ENCODE data around the gene SLC22A23.

Gene SLC22A23

DNA sequence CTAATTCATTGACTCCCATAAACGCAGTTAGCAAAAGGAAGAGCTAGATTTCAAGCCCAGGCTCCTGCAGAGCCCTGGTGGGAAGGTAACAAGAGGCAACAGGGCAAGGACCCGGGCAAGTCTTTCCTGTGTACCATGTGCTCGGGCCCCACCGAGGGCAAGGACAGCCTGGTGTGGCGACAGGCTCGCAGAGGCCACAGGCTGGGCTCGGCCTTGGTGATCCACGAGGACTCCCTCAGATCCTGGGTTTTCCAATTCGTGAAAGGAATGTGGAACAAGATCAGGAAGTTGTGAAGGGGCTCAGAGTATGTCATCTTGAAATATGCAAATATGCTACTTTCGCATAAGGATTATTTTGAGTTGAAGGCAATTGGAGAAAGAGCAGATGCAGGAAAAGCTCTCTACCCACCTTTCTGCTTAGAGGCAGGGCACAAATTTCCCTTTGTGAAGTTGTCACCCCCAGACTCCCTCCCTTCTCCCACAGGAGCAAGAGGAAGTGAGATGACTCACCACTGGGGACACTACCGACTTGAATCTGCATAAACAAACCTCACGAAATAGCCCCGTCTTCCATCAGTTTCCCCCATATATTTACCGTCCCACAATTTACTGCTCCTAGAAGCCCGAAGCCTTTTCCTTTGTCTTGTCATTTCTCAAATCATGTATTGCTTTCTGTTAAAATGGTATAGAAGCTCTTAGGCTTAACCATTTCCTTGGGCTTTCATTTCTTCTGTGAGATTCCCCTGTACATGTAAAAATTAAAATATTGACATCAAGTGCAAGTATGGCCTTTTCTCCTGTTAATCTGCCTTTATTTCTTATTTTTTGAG is 119.1 kb downstream of the SLC22A23 start:
- Histone ChIP-seq H3K9me3 (ENCODE audit: control insufficient read depth, insufficient read depth, low read depth, low read length) (no peaks in the 10 kb centered on the region), H3K4me1 (ENCODE audit: control insufficient read depth, insufficient read depth, low read length) (peaks cover 39% of the 10 kb centered on the region), H3K4me3 (ENCODE audit: low read depth, low read length) (no peak overlapping the region), H3K27ac (ENCODE audit: extremely low read depth, low read depth, low read length) (no peak overlapping the region; the same call in 1 of the 2 replicates), H3K36me3 (ENCODE audit: control insufficient read depth in 2 of 2, insufficient read depth in 1 of 2, low read length in 2 of 2) (no peaks in the 10 kb centered on the region)
- CTCF ChIA-PET = interaction anchor here (0.7 to 1.7 kb wide), 11 partner anchors 9 to 661 kb away, joined by 3 to 5 read pairs (median 4); no protein-coding TSS in a partner anchor
- POLR2A ChIA-PET = interaction anchor here (0.6 kb wide), 1 partner anchor 854 kb away, joined by 3 read pairs; no protein-coding TSS in a partner anchor
- TF ChIP-seq ZFHX2 (tag by site-specific recombination; conservative IDR thresholded peaks at IDR 0.05) (peak; percentile 31; the same call in 1 of the 2 replicates), GFI1B (tag by site-specific recombination; IDR thresholded peaks at IDR 0.05) (no peak), ZNF24 (tag by site-specific recombination; IDR thresholded peaks at IDR 0.05) (no peak), EGR2 (tag by site-specific recombination; IDR thresholded peaks at IDR 0.05; ENCODE audit: low read depth) (peak; percentile 29; the same call in 1 of the 2 replicates), OSR2 (tag by site-specific recombination; IDR thresholded peaks at IDR 0.05) (peak; percentile 83), ZNF37A (tag by site-specific recombination; IDR thresholded peaks at IDR 0.05) (no peak), WT1 (tag by site-specific recombination; IDR thresholded peaks at IDR 0.05) (peak; percentile 52), IKZF3 (tag by site-specific recombination; IDR thresholded peaks at IDR 0.05) (peak; percentile 56), ZSCAN23 (tag by site-specific recombination; IDR thresholded peaks at IDR 0.05) (no peak), ZBTB8A (tag by site-specific recombination; IDR thresholded peaks at IDR 0.05) (no peak), ZNF155 (tag by site-specific recombination; IDR thresholded peaks at IDR 0.05) (no peak), HOXC10 (CRISPR knock-in tag; IDR thresholded peaks at IDR 0.05) (no peak)
- TF ChIP-seq, protein P1, sequence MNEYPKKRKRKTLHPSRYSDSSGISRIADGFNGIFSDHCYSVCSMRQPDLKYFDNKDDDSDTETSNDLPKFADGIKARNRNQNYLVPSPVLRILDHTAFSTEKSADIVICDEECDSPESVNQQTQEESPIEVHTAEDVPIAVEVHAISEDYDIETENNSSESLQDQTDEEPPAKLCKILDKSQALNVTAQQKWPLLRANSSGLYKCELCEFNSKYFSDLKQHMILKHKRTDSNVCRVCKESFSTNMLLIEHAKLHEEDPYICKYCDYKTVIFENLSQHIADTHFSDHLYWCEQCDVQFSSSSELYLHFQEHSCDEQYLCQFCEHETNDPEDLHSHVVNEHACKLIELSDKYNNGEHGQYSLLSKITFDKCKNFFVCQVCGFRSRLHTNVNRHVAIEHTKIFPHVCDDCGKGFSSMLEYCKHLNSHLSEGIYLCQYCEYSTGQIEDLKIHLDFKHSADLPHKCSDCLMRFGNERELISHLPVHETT (tag by site-specific recombination; IDR thresholded peaks at IDR 0.05) = 0 out of 2 replicates have a peak, but pooled peaks have one; percentile 22
- TF ChIP-seq, protein P2, sequence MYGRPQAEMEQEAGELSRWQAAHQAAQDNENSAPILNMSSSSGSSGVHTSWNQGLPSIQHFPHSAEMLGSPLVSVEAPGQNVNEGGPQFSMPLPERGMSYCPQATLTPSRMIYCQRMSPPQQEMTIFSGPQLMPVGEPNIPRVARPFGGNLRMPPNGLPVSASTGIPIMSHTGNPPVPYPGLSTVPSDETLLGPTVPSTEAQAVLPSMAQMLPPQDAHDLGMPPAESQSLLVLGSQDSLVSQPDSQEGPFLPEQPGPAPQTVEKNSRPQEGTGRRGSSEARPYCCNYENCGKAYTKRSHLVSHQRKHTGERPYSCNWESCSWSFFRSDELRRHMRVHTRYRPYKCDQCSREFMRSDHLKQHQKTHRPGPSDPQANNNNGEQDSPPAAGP (tag by site-specific recombination; IDR thresholded peaks at IDR 0.05) = 0 out of 2 replicates have a peak, but pooled peaks have one; percentile 37
- TF ChIP-seq, protein P3, sequence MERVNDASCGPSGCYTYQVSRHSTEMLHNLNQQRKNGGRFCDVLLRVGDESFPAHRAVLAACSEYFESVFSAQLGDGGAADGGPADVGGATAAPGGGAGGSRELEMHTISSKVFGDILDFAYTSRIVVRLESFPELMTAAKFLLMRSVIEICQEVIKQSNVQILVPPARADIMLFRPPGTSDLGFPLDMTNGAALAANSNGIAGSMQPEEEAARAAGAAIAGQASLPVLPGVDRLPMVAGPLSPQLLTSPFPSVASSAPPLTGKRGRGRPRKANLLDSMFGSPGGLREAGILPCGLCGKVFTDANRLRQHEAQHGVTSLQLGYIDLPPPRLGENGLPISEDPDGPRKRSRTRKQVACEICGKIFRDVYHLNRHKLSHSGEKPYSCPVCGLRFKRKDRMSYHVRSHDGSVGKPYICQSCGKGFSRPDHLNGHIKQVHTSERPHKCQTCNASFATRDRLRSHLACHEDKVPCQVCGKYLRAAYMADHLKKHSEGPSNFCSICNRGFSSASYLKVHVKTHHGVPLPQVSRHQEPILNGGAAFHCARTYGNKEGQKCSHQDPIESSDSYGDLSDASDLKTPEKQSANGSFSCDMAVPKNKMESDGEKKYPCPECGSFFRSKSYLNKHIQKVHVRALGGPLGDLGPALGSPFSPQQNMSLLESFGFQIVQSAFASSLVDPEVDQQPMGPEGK (tag by site-specific recombination; IDR thresholded peaks at IDR 0.05) = peak; percentile 71
- TF ChIP-seq, protein P4, sequence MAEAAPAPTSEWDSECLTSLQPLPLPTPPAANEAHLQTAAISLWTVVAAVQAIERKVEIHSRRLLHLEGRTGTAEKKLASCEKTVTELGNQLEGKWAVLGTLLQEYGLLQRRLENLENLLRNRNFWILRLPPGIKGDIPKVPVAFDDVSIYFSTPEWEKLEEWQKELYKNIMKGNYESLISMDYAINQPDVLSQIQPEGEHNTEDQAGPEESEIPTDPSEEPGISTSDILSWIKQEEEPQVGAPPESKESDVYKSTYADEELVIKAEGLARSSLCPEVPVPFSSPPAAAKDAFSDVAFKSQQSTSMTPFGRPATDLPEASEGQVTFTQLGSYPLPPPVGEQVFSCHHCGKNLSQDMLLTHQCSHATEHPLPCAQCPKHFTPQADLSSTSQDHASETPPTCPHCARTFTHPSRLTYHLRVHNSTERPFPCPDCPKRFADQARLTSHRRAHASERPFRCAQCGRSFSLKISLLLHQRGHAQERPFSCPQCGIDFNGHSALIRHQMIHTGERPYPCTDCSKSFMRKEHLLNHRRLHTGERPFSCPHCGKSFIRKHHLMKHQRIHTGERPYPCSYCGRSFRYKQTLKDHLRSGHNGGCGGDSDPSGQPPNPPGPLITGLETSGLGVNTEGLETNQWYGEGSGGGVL (tag by site-specific recombination; IDR thresholded peaks at IDR 0.05) = peak; percentile 77
- TF ChIP-seq, protein P5, sequence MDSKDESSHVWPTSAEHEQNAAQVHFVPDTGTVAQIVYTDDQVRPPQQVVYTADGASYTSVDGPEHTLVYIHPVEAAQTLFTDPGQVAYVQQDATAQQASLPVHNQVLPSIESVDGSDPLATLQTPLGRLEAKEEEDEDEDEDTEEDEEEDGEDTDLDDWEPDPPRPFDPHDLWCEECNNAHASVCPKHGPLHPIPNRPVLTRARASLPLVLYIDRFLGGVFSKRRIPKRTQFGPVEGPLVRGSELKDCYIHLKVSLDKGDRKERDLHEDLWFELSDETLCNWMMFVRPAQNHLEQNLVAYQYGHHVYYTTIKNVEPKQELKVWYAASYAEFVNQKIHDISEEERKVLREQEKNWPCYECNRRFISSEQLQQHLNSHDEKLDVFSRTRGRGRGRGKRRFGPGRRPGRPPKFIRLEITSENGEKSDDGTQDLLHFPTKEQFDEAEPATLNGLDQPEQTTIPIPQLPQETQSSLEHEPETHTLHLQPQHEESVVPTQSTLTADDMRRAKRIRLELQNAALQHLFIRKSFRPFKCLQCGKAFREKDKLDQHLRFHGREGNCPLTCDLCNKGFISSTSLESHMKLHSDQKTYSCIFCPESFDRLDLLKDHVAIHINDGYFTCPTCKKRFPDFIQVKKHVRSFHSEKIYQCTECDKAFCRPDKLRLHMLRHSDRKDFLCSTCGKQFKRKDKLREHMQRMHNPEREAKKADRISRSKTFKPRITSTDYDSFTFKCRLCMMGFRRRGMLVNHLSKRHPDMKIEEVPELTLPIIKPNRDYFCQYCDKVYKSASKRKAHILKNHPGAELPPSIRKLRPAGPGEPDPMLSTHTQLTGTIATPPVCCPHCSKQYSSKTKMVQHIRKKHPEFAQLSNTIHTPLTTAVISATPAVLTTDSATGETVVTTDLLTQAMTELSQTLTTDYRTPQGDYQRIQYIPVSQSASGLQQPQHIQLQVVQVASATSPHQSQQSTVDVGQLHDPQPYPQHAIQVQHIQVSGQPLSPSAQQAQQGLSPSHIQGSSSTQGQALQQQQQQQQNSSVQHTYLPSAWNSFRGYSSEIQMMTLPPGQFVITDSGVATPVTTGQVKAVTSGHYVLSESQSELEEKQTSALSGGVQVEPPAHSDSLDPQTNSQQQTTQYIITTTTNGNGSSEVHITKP (tag by site-specific recombination; IDR thresholded peaks at IDR 0.05) = 0 out of 2 replicates have a peak, but pooled peaks have one; percentile 44
